Measurements from ENCODE around the gene PRDM13. TPM values are rescaled to one million over a fixed set of nuclear protein-coding genes. Genes with fewer than 3 reads are reported as not detected.
A peak's percentile ranks its signal among the peaks of the same experiment; 100 is the strongest.

Gene PRDM13
- total and polyA plus RNA-seq, 12 donors, result not detected

DNA sequence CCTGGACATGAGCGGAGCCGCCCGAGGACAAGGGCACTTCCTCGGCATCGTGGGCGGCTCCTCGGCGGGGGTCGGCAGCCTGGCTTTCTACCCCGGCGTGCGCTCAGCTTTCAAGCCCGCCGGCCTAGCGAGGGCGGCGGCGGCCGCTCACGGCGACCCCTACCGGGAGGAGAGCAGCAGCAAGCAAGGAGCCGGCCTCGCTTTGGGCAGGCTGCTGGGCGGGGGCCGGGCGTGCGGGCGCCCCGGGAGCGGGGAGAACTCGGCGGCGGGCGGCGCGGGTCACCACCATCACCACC lies 6.7 kb downstream of the PRDM13 start:
- H3K27me3 ChIP-seq, result peaks cover 91% of the 10 kb centered on the region
- 0 to 2% methylated on average over 33 to 37 of the region's 37 CpGs; no CpG with 5 or more reads in 2 of the 4 donors for WGBS, 4 donors
- no peak overlapping the region for H3K27ac ChIP-seq
- peak overlapping the region in 2 of 4 donors; percentile 25 to 59 for H3K4me3 ChIP-seq
- peaks cover 13 to 18% of the 10 kb centered on the region in 2 donors for H3K4me1 ChIP-seq (replicated peaks in 1 of 2)
- intact Hi-C loops (cut with DNase I), result no loop called here
- no peaks in the 10 kb centered on the region for H3K9me3 ChIP-seq (replicated peaks in 1 of 3)
- H3K36me3 ChIP-seq (replicated peaks in 1 of 2), result no peaks in the 10 kb centered on the region
- no peak for TF ChIP-seq POLR2A (IDR thresholded peaks at IDR 0.05)
- TF ChIP-seq, protein P1, sequence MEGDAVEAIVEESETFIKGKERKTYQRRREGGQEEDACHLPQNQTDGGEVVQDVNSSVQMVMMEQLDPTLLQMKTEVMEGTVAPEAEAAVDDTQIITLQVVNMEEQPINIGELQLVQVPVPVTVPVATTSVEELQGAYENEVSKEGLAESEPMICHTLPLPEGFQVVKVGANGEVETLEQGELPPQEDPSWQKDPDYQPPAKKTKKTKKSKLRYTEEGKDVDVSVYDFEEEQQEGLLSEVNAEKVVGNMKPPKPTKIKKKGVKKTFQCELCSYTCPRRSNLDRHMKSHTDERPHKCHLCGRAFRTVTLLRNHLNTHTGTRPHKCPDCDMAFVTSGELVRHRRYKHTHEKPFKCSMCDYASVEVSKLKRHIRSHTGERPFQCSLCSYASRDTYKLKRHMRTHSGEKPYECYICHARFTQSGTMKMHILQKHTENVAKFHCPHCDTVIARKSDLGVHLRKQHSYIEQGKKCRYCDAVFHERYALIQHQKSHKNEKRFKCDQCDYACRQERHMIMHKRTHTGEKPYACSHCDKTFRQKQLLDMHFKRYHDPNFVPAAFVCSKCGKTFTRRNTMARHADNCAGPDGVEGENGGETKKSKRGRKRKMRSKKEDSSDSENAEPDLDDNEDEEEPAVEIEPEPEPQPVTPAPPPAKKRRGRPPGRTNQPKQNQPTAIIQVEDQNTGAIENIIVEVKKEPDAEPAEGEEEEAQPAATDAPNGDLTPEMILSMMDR (IDR thresholded peaks at IDR 0.05), result peak in 3 of 6 experiments; percentile 17 to 39 (median 28)
- peak in 1 of 7 donors; percentile 32 for DNase-seq

DNA sequence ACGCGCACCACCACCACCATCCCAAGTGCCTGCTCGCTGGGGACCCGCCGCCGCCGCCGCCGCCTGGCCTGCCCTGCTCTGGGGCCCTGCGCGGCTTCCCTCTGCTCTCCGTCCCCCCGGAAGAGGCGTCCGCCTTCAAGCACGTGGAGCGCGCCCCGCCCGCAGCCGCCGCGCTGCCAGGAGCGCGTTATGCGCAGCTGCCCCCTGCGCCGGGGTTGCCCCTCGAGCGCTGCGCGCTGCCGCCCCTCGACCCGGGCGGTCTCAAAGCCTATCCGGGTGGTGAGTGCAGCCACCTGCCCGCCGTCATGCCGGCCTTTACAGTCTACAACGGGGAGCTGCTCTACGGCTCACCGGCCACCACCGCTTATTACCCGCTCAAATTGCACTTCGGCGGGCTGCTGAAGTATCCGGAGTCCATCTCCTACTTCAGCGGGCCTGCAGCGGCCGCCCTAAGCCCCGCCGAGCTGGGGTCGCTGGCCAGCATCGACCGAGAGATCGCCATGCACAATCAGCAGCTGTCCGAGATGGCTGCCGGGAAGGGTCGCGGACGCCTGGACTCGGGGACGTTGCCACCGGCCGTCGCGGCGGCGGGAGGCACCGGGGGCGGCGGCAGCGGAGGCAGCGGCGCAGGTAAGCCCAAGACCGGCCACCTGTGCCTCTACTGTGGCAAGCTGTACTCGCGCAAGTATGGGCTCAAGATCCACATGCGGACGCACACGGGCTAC lies 7.2 kb downstream of the PRDM13 start:
- peaks cover 91% of the 10 kb centered on the region for H3K27me3 ChIP-seq
- 1 to 7% (median 1%) methylated on average over 22 to 82 of the region's 82 CpGs; no CpG with 5 or more reads in 1 of the 4 donors for WGBS, 4 donors
- H3K36me3 ChIP-seq (replicated peaks in 1 of 2), result no peaks in the 10 kb centered on the region
- no peak for DNase-seq
- H3K4me3 ChIP-seq, result peak overlapping the region in 2 of 4 donors; percentile 25 to 59
- no peaks in the 10 kb centered on the region for H3K9me3 ChIP-seq (replicated peaks in 1 of 3)
- intact Hi-C loops (cut with DNase I), result no loop called here
- no peak overlapping the region for H3K27ac ChIP-seq
- H3K4me1 ChIP-seq (replicated peaks in 1 of 2), result peaks cover 13 to 18% of the 10 kb centered on the region in 2 donors
- TF ChIP-seq, protein P1 (IDR thresholded peaks at IDR 0.05), result peak in 1 of 6 experiments; percentile 6
- TF ChIP-seq POLR2A (IDR thresholded peaks at IDR 0.05), result no peak

DNA sequence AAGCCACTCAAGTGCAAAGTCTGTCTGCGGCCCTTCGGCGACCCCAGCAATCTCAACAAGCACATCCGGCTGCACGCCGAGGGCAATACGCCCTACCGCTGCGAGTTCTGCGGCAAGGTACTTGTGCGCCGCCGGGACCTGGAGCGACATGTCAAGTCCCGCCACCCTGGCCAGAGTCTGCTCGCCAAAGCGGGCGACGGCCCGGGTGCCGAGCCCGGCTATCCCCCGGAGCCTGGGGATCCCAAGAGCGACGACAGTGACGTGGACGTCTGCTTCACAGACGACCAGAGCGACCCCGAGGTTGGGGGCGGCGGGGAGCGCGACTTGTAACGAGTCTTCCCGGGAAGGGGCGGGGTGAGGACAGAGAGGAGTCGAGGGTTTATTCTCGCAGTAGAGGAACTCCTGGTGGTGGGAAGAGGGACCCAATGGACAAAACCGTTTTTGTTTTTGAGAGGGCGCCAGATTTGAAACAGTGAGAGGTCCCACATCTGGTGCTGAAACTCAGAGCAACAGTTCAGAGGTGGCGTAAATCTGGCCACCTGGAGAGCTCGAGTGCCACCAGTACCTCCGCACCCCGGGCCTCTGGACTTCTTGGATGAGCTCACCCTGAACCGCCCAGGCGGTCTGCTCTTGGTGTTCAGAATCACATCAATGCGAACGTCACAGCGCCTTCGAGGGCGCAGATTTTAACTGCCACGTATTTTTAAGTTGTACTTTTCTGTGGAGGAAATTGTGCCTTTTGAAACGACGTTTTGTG lies 8.0 kb downstream of the PRDM13 start:
- peaks cover 90% of the 10 kb centered on the region for H3K27me3 ChIP-seq

DNA sequence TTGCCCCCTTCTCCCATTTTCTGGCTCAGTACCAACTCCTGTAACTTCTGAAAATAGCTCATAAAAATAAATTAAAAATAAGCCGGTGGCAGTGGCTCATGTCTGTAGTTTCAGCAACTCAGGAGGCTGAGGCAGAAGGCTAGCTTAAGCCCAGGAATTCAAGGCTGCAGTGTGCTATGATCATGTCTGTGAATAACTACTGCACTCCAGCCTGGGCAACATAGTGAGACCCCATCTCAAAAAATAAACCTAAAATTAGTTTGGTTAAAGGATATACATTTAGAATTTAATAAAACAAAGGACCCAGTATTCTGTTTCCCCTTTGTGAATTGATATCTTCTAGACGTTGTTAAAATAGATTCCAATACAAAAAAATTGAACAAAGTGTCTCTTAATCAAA lies 10.5 kb downstream of the PRDM13 start:
- TF ChIP-seq, protein P1 (IDR thresholded peaks at IDR 0.05), result no peak
- no peak for TF ChIP-seq POLR2A (IDR thresholded peaks at IDR 0.05)
- H3K9me3 ChIP-seq (replicated peaks in 1 of 3), result no peaks in the 10 kb centered on the region
- intact Hi-C loops (cut with DNase I), result no loop called here
- H3K27me3 ChIP-seq, result peaks cover 96% of the 10 kb centered on the region
- H3K27ac ChIP-seq, result no peak overlapping the region
- DNase-seq, result no peak
- H3K4me1 ChIP-seq (replicated peaks in 1 of 2), result peaks cover 13 to 18% of the 10 kb centered on the region in 2 donors
- 41 to 56% (median 47%) methylated on average over 2 of the region's 2 CpGs for WGBS, 4 donors
- H3K4me3 ChIP-seq, result no peak overlapping the region
- H3K36me3 ChIP-seq (replicated peaks in 1 of 2), result no peaks in the 10 kb centered on the region

More for the DNA sequence above, 8.0 kb downstream of the PRDM13 start:
- WGBS, 4 donors, result 5 to 13% (median 7%) methylated on average over 23 to 55 of the region's 55 CpGs
- Histone ChIP-seq H3K27ac (no peak overlapping the region), H3K36me3 (replicated peaks in 1 of 2) (no peaks in the 10 kb centered on the region), H3K4me3 (peak overlapping the region in 1 of 4 donors; percentile 59), H3K4me1 (replicated peaks in 1 of 2) (peaks cover 13 to 18% of the 10 kb centered on the region in 2 donors), H3K9me3 (replicated peaks in 1 of 3) (no peaks in the 10 kb centered on the region)
- intact Hi-C loops (cut with DNase I), result no loop called here
- DNase-seq, result no peak
- TF ChIP-seq, protein P1 (IDR thresholded peaks at IDR 0.05), result no peak
- TF ChIP-seq POLR2A (IDR thresholded peaks at IDR 0.05), result no peak

Measured in adrenal gland (tissue), 12 donors.